CMK (cell line): Measurements from ENCODE around the gene CLDN2.

Experiments used
- DNase-seq: peaks from one replicate; pipeline ENCODE4 v3.0.0-alpha.2; 2010; ENCODE audit warnings: low read depth

Gene CLDN2

DNA sequence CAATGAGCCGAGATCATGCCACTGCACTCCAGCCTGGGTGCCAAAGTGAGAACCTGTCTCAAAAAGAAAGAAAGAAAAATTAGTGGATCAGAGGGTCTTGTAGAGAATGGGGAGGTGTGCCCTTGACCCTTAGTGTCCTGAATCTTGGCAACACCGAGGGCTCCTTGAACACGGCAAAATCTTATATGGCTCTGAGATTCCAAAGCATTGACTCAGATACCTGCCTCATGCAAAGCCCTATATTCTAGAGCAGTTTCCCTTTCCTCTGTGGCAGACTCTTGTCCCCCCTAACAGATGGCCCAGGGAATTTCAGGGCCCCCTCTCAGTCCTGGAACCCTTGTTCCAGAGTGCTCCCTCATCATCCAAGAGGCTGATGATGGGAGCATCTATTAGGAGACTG is 6.8 kb downstream of the CLDN2 start:
- no peak for DNase-seq

DNA sequence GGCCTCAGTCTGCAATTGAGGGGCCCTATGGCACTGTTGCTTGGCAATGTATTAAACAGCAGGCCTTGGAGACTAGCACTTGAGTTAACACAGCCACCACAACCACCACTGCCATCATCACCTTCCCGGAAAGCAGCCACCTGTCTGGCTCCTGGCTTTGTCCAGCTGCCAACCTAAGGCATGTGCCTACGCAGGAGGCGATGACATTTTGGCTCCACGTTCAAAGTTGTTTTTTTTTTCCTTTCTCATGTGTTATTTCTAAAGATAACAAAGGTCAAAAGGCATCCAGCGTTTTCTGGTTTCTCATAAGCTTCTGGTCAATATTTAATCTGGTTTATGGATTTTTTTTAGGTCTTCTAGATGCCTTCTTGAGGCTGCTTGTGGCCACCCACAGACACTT is 7.5 kb downstream of the CLDN2 start:
- no peak for DNase-seq

DNA sequence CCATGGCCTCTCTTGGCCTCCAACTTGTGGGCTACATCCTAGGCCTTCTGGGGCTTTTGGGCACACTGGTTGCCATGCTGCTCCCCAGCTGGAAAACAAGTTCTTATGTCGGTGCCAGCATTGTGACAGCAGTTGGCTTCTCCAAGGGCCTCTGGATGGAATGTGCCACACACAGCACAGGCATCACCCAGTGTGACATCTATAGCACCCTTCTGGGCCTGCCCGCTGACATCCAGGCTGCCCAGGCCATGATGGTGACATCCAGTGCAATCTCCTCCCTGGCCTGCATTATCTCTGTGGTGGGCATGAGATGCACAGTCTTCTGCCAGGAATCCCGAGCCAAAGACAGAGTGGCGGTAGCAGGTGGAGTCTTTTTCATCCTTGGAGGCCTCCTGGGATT is 8.0 kb downstream of the CLDN2 start:
- no peak for DNase-seq

DNA sequence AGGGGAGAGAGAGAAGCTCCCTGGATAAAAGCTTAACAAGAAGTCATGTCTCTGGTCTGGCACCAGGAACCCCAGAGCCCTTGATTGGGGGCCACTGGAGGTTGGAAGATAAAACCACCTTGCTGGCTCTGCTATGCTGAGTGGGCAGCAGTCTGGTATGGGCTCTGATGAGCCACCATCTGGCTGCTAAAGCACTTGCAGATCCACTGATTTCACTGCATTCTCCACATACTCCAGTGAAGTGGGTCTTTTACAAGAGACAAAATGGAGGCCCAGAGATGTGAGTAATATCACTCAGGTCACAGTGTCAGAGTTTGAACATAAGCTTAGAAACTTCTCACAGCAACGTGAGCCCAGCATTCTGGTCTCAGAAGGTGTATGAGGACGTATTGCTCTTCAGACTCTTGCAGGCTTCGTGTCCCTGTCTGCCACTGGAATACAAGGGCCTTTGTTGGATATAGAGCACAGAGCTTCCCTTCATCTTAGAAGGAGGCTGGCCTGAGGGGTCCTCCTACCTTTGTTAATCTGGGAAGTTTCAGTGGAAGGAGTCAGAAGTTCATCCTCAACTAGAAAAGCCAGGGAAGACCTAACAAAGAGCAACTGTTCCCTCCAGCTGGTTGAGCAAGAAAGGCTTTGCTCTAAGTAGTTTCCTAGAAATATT is 11.8 kb downstream of the CLDN2 start:
- DNase-seq: no peak

DNA sequence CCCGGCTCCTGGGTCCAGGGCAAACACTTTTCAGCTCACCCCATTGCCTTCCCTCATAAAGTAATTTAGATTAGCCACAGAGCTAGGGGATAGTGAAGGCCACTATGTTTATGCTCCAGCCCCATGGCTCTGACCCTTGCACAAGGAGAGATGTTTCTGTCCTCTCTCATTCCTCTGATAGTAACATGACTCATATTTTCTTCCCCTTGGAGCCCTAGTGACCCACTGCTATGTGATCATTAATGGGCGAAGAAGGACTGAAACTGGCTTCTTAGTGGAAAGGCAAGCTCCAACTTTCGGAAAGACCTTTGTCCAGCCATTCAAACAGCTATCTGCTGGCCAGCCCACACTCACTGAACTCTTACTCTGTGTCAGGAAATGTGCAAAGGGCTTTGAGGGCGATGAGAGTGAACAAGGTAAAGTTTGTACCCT is 12.3 kb downstream of the CLDN2 start:
- no peak for DNase-seq

DNA sequence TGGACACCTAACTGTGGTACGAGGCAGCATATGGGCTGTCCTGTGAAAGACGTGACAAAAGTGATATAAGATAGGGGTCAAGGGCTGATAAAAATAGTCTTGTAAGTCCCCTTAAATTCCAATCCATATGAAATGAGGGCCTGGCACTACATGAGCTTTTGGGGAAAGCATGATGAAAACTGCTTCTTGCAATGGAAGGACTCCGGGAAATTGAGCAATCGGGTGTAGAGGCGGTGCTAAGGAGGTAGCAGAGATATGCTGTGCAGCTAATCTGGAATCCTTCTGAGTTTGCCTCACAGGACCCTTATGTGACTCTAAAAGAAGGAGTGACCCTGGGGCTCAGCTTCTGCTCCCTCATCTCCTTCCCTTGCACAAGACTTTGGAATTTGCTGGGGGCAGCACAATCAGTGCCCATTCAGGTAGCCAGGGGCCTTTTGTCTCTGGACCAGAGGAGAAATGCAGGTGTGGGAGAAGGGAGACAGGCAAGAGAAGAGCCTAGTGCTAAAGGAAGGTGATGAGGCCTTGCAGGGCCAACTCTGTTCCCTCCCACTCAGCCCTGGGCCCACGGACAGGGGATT is 12.8 kb downstream of the CLDN2 start:
- no peak for DNase-seq

DNA sequence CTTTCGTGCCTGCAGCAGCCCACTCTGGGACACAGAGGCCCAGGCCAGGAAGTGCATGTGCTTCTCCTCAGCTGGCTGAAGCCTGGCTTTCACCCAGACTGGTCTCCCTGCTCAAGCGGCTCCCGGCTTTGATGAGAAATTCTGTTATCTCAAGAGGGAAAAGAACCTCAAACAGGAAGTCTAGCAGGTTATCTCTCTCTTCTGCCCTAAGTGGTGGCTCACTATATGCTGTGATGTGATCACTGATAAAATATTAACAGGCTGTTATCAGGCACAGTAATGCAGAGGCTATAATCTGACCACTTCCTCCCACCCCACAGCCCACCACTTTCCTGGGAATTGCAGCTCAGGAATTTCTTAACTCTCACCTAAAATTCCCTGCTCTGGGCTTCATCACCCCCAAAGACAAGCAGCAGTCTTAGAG is 13.3 kb downstream of the CLDN2 start:
- peak; percentile 42 for DNase-seq

DNA sequence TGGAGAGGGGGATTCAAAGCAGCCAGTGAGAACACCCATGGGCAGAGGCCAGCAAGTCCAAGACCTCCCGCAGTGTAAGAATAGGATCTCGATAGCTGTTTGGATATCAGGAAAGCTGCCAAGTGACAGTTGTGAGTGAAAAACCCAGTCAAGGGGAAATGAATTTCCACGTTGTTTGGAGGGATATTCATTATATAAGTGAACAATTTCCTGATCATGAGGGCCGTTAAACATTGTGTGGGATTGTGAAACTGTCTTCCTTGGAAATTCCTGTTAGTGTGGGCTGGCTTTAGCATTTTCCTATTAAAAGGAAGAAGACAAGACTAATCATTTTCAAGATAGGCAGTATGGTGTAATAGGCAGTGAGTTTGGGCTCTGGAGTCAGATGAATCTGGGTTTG is 15.0 kb downstream of the CLDN2 start:
- no peak for DNase-seq

DNA sequence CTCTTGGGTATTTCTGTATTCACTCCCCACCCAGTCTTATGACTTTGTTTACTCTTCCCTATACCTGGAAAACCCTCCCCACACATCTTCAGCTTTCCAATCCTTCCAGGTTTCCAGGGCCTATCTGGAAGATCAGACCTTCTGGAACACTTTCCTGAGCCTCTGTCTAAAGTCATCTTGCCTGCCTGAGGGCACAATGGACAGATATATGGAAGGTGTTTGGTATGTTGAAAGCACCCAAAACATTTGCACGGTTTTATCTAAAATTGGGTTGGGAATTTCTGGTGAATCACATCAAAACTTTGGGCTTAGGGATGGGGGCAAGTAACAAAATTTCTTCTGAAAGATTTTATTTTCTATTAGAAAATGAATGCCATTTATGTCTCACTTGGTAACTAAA is 16.0 kb downstream of the CLDN2 start:
- DNase-seq: no peak

DNA sequence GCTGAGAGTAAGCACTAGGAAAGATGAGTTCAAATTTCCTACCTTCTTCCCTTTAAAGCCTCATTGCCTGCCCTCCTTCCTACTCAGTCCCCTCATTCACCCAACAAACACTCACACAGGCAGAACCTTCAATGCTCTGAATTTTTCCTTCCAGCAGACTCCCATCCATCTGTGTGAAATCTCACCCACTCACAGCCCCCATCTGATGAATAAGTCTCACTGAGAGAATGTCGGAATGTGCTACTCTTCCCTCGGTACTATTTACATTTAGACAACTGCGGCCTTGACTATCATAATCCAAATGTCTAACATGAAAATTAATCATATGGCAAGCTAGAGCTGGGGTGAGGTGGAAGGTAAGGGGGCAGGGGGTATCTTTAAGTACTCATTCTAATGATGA is 19.4 kb downstream of the CLDN2 start:
- no peak for DNase-seq

DNA sequence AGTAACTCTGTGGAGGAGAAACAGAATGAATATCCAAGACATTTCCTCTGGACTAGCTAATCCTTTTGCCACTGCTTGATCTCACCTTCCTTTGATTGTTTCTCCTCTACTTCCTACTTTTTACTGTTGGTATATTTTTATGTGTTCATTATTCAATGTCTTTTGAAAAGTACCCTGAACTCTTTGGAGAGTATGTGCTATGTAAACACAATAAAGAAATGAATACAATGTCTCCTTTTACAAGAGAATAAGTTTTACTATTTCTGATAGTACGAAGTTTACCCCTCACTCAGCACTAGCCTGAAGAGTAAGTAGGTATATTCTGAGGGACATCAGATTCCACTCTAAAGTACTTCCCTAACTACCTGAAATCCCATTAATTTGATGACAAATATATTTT is 19.9 kb downstream of the CLDN2 start:
- DNase-seq: no peak

DNA sequence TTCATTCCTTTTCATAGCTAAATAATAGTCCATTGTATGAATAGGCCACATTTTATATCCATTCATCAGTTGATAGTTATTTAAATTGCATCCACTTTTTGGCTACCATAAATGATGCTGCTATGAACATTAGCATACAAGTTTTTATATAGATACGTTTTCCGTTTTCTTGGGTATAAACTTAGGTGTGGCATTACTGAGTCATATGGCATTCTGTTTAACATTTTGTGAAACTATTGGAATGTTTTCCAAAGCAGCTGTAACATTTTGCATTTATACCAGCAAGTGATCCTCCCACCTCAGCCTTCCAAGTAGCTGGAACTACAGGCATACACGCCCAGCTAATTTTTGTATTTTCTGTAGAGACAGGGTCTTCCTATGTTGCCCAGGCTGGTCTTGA is 26.3 kb downstream of the CLDN2 start:
- DNase-seq: no peak

DNA sequence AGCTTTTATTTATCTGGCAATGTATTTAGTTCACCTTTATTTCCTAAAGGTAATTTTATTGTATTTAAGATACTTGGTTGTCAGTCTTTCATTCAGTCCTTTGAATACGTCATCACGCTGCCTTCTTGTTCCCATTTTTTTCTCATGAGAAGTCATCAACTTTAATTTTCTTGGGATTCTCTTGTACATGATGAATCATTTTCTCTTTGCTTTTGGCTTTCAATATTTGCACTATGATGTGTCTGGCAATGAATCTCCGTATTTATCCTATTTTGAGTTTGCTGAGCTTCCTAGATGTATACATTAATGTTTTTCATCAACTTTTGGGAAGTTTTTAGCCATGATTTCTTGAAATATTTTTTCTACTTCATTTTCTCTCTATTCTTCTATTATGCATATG is 28.4 kb downstream of the CLDN2 start:
- DNase-seq: no peak

DNA sequence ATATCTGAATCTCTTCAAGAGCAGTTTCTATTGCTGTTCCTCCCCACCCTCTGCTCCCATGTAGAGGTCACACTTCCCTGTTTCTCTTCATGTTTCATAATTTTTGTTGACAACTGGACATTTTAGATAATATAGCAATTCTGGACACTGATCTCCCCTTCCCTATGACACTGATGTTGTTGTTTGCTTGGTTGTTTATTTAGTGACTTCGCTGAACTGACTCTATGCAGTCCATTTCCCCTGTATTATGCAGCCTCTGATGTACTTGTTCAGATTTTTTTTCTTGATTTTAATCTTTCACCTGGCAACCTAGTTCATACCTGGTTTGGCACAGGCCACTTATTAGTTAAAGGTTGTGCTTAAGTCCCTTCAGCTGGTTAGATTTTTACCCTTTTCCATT is 29.2 kb downstream of the CLDN2 start:
- no peak for DNase-seq

DNA sequence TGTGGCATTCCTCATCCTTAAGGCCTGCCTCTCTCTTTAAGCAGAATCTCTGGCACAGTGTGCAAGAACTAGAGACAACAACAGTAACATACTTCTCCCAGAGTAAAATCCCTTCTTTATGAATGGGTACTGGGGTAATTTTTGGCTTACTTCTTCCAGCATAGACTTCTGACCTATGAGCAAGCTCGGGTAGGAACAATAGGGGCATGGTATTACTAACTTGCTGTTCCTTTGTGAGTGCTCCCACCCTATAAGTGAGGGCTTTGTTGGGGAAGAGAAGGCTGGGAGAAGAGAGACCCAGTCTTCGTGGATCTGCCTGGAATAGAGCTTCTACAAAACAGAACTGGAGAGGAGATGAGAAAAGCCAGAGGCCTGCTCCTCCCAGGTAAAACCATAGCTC is 30.2 kb downstream of the CLDN2 start:
- DNase-seq: no peak

DNA sequence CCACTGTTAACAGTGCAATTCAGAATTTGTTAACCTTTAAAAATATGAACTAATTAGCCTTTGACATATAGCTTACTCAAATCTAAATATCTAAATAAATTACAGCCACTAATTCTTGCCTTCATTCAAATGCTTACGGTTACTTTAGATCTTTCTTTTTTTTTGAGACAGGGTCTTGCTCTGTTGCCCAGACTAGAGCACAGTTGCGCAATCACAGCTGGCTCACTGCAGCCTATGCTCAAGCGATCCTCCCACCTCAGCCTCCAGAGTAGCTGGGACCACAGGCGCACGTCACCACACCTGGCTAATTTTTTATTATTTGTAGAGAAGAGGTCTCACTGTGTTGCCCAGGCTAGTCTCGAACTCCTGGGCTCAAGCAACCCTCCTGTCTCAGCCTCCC is 31.0 kb downstream of the CLDN2 start:
- no peak for DNase-seq

DNA sequence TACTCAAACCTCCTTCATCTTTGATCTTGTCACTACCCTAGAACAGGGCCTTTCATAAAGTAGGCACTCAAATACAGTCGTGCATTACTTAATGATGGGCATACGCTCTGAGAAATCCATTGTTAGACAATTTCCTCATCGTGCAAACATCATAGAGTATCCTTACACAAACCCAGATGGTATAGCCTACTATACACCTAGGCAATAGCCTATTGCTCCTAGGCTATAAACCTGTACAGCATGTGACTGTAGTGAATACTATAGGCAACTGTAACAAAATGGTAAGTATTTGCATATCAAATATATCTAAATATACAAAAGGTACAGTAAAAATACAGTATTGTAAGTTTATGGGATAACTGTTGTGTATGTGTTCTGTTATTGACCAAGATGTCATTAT is 31.9 kb downstream of the CLDN2 start:
- DNase-seq: no peak

DNA sequence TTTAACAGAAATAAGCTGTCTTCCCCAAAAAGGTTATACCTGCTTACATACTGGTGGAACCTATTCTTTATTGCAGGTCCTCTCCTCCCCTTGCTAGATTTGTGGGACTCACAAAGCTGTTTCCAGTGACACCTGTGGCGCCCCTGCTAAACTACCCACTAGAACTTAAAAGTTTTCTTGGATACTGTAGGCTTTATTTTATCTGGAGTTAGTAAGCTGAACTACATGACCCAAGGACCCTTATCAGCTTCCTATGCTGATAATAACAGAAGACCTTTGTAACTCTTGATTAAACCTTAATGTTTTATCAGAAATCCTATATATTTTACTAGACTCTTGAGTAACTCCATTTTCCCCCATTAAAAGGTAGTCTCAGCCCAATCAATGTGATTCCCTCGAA is 32.3 kb downstream of the CLDN2 start:
- DNase-seq: no peak

DNA sequence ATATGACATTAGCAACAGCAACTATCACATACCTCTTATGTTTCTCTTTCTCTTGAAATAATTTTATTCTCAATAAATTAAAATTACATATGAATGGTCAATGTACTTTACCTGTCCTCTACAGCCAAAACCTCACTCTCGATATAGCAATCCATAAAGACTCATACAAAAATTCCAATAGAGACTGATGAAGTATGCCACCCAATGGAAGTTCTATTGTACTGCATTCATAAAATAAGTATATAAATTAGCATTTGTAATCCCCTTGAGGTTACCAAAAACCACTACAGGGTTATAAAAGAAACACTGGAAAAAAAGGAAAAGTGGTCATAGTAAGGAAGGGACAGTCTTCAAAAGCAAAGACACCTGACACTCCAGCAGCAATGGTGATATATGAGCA is 32.8 kb downstream of the CLDN2 start:
- DNase-seq: no peak

DNA sequence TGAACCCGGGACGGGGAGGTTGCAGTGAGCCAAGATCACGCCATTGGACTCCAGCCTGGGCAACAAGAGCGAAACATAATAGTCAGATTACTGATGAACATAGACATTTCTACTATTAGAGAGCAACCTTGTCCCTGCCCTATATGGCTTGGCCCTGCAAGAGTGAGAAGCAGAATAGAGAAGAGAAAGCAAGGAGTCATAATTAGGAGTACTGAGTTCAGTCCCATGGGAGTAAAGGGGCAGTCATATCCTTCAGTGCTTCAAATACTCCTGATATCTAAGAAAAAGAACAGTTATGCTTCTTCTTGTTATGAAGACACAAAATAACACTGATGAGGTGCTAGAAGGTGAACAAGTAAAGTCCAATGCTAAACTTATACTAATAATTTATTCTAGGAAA is 33.8 kb downstream of the CLDN2 start:
- no peak for DNase-seq

DNA sequence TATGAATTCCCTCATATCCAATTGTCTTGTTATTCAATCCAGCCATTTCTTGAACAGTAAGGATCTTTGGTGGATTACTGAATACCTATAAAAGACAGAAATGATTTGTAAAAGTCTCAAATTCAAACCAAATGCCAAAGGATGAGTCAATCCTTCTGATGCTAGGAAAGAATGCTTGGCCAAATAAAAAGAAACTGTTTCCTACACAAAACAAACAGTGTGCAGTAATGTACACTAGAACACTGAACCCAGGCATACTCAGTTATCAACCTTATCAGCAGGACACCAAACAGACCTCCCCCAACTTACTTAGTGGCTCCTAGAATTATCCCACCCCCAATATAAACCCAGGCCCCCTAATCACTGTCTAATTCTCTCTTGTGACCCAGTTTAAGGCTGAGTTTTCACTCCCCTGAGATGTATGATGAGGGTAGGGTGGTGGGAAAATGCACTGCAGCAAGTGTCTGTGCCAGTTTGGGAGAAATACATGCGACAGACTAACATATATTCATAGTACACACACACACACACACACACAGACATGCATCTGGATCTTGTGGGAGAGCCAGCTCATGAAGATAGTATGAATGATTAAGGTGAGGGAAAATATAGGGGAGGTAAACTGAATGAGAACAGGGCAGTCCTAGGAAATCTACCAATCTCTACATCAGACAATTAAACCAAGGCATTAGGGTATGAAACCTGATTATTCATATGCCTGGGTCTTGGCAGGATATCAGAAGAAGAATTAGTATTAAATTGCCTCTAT is 35.0 kb downstream of the CLDN2 start:
- DNase-seq: no peak

DNA sequence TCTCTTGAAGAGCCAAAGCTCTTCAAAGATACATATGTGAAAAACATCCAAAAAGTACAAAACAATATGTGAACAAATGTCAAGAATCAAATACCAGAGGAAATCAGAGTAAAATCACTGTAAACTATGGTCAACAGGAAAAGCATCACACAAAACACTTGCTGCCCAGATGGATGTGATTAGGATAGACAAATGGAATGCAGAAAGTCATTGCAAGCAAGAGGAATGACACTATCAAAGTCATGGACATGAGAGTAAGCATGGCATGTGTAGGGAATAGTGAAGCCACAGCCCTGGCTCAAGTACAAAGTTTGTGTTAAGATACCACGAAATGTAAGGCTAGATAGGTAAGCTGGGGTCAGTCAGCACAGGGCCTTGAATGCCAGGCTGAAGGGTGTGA is 37.7 kb downstream of the CLDN2 start:
- DNase-seq: no peak

DNA sequence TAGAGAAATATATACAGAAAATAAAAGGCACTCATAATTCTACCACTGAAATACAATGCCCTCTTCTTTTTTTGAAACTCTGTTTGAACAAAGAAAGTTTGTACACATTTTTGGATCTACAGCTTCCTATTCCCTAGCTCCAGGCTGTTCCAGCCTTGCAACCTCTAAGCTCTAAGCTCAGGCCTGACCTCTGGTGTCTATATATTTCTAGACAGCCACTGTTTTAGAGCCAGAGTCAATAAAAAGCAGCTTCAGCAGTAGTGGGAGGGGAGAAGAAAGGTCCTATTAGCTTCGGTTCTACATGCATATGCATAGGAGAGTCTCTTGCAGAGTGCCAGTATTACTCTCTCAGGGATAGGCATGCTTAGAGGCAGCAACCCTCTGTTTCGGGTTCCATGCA is 39.7 kb downstream of the CLDN2 start:
- no peak for DNase-seq

DNA sequence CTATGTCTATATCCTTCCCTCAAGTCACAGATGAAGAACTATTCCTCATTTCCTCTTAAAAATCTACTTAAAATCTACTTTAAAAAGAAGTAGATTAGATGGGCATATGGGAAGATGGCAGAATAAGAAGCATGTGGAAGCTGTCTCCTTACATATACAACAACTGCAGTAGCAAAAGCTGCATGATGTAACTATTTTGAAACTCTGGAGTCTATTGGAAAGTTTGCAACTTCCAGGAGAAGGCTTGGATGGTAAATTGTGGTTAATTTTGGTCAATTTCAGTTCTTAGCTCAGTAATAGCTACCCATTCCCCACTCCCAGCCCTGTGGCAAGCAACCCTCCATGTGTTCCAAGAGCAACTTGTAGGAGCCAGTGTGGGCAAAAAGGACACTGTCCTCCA is 42.9 kb downstream of the CLDN2 start:
- no peak for DNase-seq
